HFFc6 (cell line): Measurements from ENCODE around the gene PDE6D. TPM values are rescaled to one million over a fixed set of nuclear protein-coding genes. Genes with fewer than 3 reads are reported as not detected.

Source experiments
- DNase-seq: peaks from one replicate; pipeline ENCODE4 v3.0.0-alpha.2; 2018
- H3K27ac Mint-ChIP-seq: 2 replicates; pipeline ENCODE4 v1.8.0; 2020; ENCODE audit warnings: mild to moderate bottlenecking, mixed read lengths
- H3K27me3 Mint-ChIP-seq: 2 replicates; pipeline ENCODE4 v1.8.0; 2021; ENCODE audit warnings: mild to moderate bottlenecking, moderate library complexity, mixed read lengths; ENCODE audit not compliant: insufficient read depth
- H3K36me3 Mint-ChIP-seq: 2 replicates; pipeline ENCODE4 v1.8.0; 2021; ENCODE audit warnings: low read depth, mixed read lengths
- H3K4me1 Mint-ChIP-seq: 2 replicates; pipeline ENCODE4 v1.8.0; 2020; ENCODE audit warnings: low read depth, mixed read lengths
- H3K4me3 Mint-ChIP-seq: 2 replicates; pipeline ENCODE4 v1.8.0; 2020; ENCODE audit warnings: mild to moderate bottlenecking, moderate library complexity, mixed read lengths
- H3K9me3 Mint-ChIP-seq: 2 replicates; pipeline ENCODE4 v1.8.0; 2020; ENCODE audit warnings: mild to moderate bottlenecking, mixed read lengths
- total RNA-seq, 6 experiments: library from RNA; stranded (reverse); fragmentation: NEBNext Ultra II Directional; extraction: Animal tissue kit (Norgen Biotek cat#: 25700); gene quantifications; 2 replicates in 1 of 6; 3 replicates in 5 of 6; pipeline ENCODE4 v1.2.3, GENCODE V29; 2021
- TF ChIP-seq, protein P1 (sequence below): fragments of 200-600 bp; sonication (generic); IDR thresholded peaks from 2 replicates; pipeline ENCODE4 v1.5.0; 2021; ENCODE audit warnings: antibody characterized with exemption, mild to moderate bottlenecking

Gene PDE6D
- total RNA-seq, 6 experiments from 2014 or later, result 20.1 to 24.7 (median 22.4) TPM

DNA sequence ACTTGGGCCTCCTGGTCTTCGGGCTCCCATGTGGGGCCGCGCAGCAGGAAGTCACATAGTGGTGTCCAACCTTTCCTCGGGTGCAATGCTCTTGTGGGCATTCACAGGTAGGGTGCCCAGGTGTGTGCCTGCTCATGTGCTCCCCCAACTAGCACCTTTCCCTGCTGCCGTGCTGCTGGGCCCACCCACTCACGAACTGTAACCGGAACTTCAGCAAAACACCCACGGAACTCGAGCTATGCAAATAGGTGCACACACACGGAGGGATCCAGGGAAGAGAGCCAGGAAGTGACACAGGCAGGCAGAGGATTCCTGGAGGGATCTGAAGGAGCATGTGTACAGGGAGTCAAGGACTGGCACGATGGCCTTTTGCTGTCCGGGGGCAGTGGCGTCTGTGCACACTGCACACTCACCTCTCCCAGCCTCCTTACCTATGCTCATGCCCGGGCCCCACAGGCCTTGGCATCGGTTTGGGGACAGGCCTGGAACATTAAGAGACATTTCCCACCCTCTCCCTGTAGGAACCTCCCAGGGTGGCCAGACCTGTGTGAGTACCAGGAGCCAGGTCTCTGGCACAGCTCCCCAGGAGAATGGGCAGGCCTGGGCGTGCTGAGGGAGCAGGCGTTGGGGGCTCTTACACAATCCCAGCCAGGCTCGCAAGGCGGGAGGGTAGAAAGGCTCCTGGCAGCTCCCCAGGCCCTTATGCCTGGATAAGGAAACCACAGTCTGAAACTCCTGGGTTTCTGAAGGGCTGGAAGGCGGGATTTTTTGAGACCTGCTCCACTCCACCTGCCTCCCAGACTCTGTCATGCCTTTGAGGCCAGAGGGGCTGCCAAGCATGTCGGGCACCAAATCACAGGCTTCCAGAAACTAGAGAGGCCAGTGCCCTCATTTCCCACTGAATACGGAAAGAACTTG, 79.4 kb downstream of the PDE6D start:
- Mint-ChIP-seq H3K36me3 (no peaks in the 10 kb centered on the region; the same call in 1 of the 2 replicates), H3K4me3 (no peak overlapping the region), H3K27me3 (peaks cover 2% of the 10 kb centered on the region; the same call in 1 of the 2 replicates), H3K9me3 (no peaks in the 10 kb centered on the region), H3K27ac (no peak overlapping the region), H3K4me1 (peaks cover under 1% of the 10 kb centered on the region; the same call in 1 of the 2 replicates)
- TF ChIP-seq, protein P1, sequence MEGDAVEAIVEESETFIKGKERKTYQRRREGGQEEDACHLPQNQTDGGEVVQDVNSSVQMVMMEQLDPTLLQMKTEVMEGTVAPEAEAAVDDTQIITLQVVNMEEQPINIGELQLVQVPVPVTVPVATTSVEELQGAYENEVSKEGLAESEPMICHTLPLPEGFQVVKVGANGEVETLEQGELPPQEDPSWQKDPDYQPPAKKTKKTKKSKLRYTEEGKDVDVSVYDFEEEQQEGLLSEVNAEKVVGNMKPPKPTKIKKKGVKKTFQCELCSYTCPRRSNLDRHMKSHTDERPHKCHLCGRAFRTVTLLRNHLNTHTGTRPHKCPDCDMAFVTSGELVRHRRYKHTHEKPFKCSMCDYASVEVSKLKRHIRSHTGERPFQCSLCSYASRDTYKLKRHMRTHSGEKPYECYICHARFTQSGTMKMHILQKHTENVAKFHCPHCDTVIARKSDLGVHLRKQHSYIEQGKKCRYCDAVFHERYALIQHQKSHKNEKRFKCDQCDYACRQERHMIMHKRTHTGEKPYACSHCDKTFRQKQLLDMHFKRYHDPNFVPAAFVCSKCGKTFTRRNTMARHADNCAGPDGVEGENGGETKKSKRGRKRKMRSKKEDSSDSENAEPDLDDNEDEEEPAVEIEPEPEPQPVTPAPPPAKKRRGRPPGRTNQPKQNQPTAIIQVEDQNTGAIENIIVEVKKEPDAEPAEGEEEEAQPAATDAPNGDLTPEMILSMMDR, result no peak
- DNase-seq, result no peak

DNA sequence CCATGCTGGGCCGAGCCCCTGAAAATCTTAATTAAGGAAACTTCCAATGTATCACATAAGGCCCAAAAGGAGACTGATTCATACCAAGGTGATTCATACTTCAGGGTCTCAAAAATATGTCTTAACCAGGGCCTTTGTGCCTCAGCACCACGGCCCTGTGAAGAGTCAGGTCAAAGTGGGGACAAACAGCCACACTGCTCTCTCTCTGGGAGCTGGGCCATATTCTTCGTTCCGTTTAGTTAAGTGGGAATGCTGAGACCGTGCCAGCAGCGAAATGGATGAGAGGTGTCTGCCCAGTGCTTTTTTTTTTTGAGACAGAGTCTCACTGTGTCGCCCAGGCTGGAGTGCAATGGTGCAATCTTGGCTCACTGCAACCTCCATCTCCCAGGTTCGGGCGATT, 82.1 kb downstream of the PDE6D start:
- peaks cover 2% of the 10 kb centered on the region for H3K27me3 Mint-ChIP-seq
- TF ChIP-seq, protein P1, result no peak
- H3K9me3 Mint-ChIP-seq, result no peaks in the 10 kb centered on the region
- no peak for DNase-seq
- H3K4me3 Mint-ChIP-seq, result no peak overlapping the region
- H3K36me3 Mint-ChIP-seq, result no peaks in the 10 kb centered on the region
- H3K4me1 Mint-ChIP-seq, result peaks cover 17% of the 10 kb centered on the region
- H3K27ac Mint-ChIP-seq, result no peak overlapping the region

DNA sequence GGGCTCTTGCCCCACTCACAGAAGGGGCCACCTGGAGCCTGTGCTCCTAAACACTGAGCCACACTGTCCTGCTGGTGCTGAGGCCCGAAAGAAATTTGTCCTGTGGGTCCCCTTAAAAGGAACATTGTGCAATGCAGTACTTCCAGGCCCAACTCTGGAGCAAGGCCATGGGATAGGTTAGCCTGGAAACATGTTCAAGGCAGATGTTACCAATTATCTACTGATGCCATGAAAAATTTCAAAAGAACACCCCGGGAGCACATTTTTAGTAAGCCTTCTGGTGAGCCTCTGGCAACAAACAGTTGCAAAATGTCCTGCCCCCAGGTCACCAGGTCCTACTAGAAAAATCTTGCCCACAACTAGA, 85.1 kb downstream of the PDE6D start:
- H3K9me3 Mint-ChIP-seq, result no peaks in the 10 kb centered on the region
- no peak overlapping the region for H3K4me3 Mint-ChIP-seq
- peaks cover 26% of the 10 kb centered on the region for H3K4me1 Mint-ChIP-seq
- peak overlapping the region; percentile 48 for H3K27ac Mint-ChIP-seq
- no peaks in the 10 kb centered on the region; the same call in none of the 2 replicates for H3K27me3 Mint-ChIP-seq
- no peaks in the 10 kb centered on the region for H3K36me3 Mint-ChIP-seq
- DNase-seq, result peak; percentile 80
- TF ChIP-seq, protein P1, result no peak

DNA sequence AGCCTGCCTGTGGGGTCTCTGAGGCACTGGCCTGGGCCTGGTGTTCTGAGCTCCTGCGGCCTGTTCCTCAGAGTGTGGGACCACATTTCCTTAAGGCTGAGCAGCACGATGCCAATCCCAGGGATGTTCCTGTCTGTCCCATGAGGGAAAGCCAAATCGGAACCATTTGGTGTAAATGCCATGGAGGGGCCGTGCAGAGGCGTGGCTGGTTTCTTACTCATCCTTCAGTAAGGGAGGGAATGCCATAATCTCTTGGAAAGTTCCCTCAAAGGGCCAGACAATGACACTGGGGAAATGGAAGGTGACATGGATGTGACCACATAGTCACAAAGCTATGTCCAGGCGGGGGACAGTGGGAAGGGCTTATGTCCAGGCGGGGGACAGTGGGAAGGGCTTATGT, 87.1 kb downstream of the PDE6D start:
- TF ChIP-seq, protein P1, result no peak
- peaks cover 6% of the 10 kb centered on the region for H3K27me3 Mint-ChIP-seq
- peaks cover 26% of the 10 kb centered on the region for H3K4me1 Mint-ChIP-seq
- H3K36me3 Mint-ChIP-seq, result no peaks in the 10 kb centered on the region
- H3K27ac Mint-ChIP-seq, result no peak overlapping the region
- H3K9me3 Mint-ChIP-seq, result no peaks in the 10 kb centered on the region
- no peak for DNase-seq
- no peak overlapping the region for H3K4me3 Mint-ChIP-seq

DNA sequence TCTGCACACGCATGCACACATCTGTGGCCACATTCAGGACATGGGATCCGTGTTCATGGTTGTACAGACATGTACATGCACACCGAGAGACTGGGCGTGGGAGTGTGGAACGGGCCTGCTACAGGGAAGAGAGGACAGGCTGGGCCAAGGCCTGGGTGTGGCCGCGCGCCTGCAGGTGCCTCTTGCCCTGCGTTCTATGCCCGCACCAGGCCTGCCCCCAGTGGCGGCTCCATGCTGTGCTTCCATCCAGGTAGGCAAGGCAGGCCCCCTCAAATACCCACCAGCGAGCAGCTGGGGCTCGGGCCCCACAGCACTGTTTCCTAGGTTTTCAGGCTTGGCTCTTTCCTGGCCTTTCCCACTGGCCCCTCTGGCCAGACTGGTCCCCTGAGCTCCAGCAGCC, 88.2 kb downstream of the PDE6D start:
- Mint-ChIP-seq H3K27ac (no peak overlapping the region), H3K4me3 (no peak overlapping the region), H3K9me3 (no peaks in the 10 kb centered on the region)

More for the DNA sequence above, 88.2 kb downstream of the PDE6D start:
- no peak for DNase-seq
- peaks cover 26% of the 10 kb centered on the region for H3K4me1 Mint-ChIP-seq
- TF ChIP-seq, protein P1, result no peak; the same call in 1 of the 2 replicates
- H3K36me3 Mint-ChIP-seq, result no peaks in the 10 kb centered on the region
- H3K27me3 Mint-ChIP-seq, result peaks cover 6% of the 10 kb centered on the region
